HS-5 (cell line): Measurements from ENCODE around the gene WDR4.
"Not testable (repeated sequence)": the region's sequence is repeated elsewhere in the genome, so short reads cannot be mapped to it uniquely, and the experiment has no call there.

Experiments
- DNase-seq: peaks from one replicate; pipeline ENCODE4 v3.0.0-alpha.2; 2012; ENCODE audit warnings: low read depth

The WDR4 gene

GRCh38 chr21:42852925-42853570 lies 26.3 kb downstream of the WDR4 start:
- no peak for DNase-seq

- DNase-seq, result no peak
Measured at GRCh38 chr21:42851812-42852665, 27.3 kb downstream of the WDR4 start.

GRCh38 chr21:42850866-42851391 lies 28.4 kb downstream of the WDR4 start:
- DNase-seq, result no peak

GRCh38 chr21:42850463-42850862 lies 28.9 kb downstream of the WDR4 start:
- no peak for DNase-seq

GRCh38 chr21:42849759-42850412 lies 29.5 kb downstream of the WDR4 start:
- DNase-seq, result no peak

GRCh38 chr21:42848932-42849758 lies 30.2 kb downstream of the WDR4 start:
- no peak for DNase-seq

GRCh38 chr21:42848144-42848931 lies 31.0 kb downstream of the WDR4 start:
- not testable (repeated sequence) for DNase-seq

- DNase-seq, result no peak
Measured at GRCh38 chr21:42847726-42848125, 31.6 kb downstream of the WDR4 start.

- DNase-seq, result no peak
Measured at GRCh38 chr21:42847051-42847707, 32.2 kb downstream of the WDR4 start.

- no peak for DNase-seq
Measured at GRCh38 chr21:42846221-42846620, 33.1 kb downstream of the WDR4 start.

GRCh38 chr21:42845296-42845965 lies 33.9 kb downstream of the WDR4 start:
- DNase-seq, result no peak

GRCh38 chr21:42844411-42845113 lies 34.8 kb downstream of the WDR4 start:
- DNase-seq, result no peak

- DNase-seq, result no peak
Measured at GRCh38 chr21:42843056-42843455, 36.3 kb downstream of the WDR4 start.

- DNase-seq, result not testable (repeated sequence)
Measured at GRCh38 chr21:42841916-42842655, 37.3 kb downstream of the WDR4 start.

- DNase-seq, result no peak
Measured at GRCh38 chr21:42841156-42841915, 38.0 kb downstream of the WDR4 start.

- DNase-seq, result no peak
Measured at GRCh38 chr21:42840411-42841155, 38.8 kb downstream of the WDR4 start.
